ENCODE measurements around the gene NEGR1. TPM values are rescaled to one million over a fixed set of nuclear protein-coding genes. Genes with fewer than 3 reads are reported as not detected.

Gene NEGR1
- total and polyA plus RNA-seq, 9 of the 15 experiments (the other 6 are each of a cell fraction or from before 2014, with no cell fraction given): not detected

GRCh38 chr1:71882226-71882625, 400.1 kb downstream of the NEGR1 start:
- Histone ChIP-seq H3K36me3 (ENCODE audit: control insufficient read depth, insufficient read depth, low read length) (no peaks in the 10 kb centered on the region), H3K9ac (ENCODE audit: insufficient read depth in 1 of 2, low read depth in 2 of 2, low read length in 2 of 2) (no peak overlapping the region), H3K4me2 (ENCODE audit: insufficient read depth, low read length) (no peak overlapping the region), H3K9me3 (replicated peaks; ENCODE audit: control insufficient read depth, insufficient read depth, low read depth, low read length) (no peaks in the 10 kb centered on the region), H4K20me1 (replicated peaks; ENCODE audit: control insufficient read depth, insufficient read depth, low read length) (no peaks in the 10 kb centered on the region), H2AFZ (ENCODE audit: low read depth, low read length) (no peak overlapping the region), H3K9me1 (ENCODE audit: control insufficient read depth, insufficient read depth, low read length) (no peaks in the 10 kb centered on the region), H3K4me3 (no peak overlapping the region), H3K4me1 (replicated peaks in 1 of 2; ENCODE audit: control insufficient read depth in 2 of 2, insufficient read depth in 2 of 2, low read length in 2 of 2) (no peaks in the 10 kb centered on the region), H3K27me3 (ENCODE audit: control insufficient read depth in 2 of 2, insufficient read depth in 2 of 2, low read length in 2 of 2) (no peaks in the 10 kb centered on the region), H3K27ac (ENCODE audit: extremely low read depth, low read depth, low read length) (no peak overlapping the region), H3K79me2 (ENCODE audit: control insufficient read depth, insufficient read depth, low read length) (no peaks in the 10 kb centered on the region)
- POLR2A ChIA-PET: no interaction called here
- DNase-seq (ENCODE audit: extremely low read depth in 1 of 4, low spot score in 3 of 4) (no peak), FAIRE-seq (no peak), ATAC-seq (no peak)
- TF ChIP-seq GTF2A2 (tag; IDR thresholded peaks at IDR 0.05) (no peak), ETS2 (tag; IDR thresholded peaks at IDR 0.05; ENCODE audit: borderline replicate concordance, poor library complexity, severe bottlenecking) (no peak), BCL6 (CRISPR knock-in tag; IDR thresholded peaks at IDR 0.05) (no peak), MLLT1 (IDR thresholded peaks at IDR 0.05) (no peak), SIRT6 (IDR thresholded peaks at IDR 0.05; ENCODE audit: low read depth, low read length) (no peak), ARID4B (CRISPR knock-in tag; IDR thresholded peaks at IDR 0.05) (no peak), EZH2 (IDR thresholded peaks at IDR 0.05; ENCODE audit: borderline replicate concordance, low read depth, low read length) (no peak), MTA3 (IDR thresholded peaks at IDR 0.05; ENCODE audit: borderline replicate concordance) (no peak), SOX6 (IDR thresholded peaks at IDR 0.05) (no peak), FOXA1 (IDR thresholded peaks at IDR 0.05; ENCODE audit: borderline replicate concordance) (no peak), TCF15 (CRISPR knock-in tag; IDR thresholded peaks at IDR 0.05) (no peak), ZNF644 (tag; IDR thresholded peaks at IDR 0.05; ENCODE audit: low read depth) (no peak), PURB (CRISPR knock-in tag; IDR thresholded peaks at IDR 0.05; ENCODE audit: low read depth) (no peak)
- WGBS (ENCODE audit: insufficient coverage, low coverage, missing lambda C conversion rate): 4% methylated on average over 3 of the region's 3 CpGs
- CTCF ChIA-PET (ENCODE audit: low intra/inter-chr PET ratio): no interaction called here
- intact Hi-C loops (cut with micrococcal nuclease) (no loop called here), in situ Hi-C loops (cut with MboI) (no loop called here)
- no TSS peak for BruUV-seq (replicated peaks)
